ENCODE measurements around the gene IFT57.

Gene IFT57

DNA sequence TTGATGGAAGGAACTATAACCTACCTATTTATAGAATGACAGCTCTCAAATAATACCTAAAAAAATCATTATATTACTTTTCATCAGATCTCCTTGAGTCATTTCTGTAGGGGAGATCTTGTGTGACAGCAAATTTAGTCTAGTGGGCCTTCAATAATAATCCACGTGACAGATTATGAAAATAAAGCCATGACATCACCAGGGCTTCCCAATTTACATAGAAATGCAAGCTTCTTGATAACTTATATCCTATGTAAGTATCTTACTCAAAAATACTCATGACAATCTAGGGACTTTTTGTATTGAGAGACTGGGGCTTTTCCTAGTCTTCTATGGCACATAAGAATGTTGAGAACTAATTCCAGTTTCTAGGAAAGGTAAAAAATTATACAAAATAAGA lies 21.6 kb downstream of the IFT57 start:
- Histone ChIP-seq H3K9me3 (ENCODE audit: control insufficient read depth, insufficient read depth, low read length) (no peaks in the 10 kb centered on the region), H3K36me3 (ENCODE audit: insufficient read depth, low read length) (no peaks in the 10 kb centered on the region), H3K4me1 (ENCODE audit: insufficient read depth, low read length) (no peaks in the 10 kb centered on the region), H3K9ac (ENCODE audit: low read depth, low read length) (no peak overlapping the region)

DNA sequence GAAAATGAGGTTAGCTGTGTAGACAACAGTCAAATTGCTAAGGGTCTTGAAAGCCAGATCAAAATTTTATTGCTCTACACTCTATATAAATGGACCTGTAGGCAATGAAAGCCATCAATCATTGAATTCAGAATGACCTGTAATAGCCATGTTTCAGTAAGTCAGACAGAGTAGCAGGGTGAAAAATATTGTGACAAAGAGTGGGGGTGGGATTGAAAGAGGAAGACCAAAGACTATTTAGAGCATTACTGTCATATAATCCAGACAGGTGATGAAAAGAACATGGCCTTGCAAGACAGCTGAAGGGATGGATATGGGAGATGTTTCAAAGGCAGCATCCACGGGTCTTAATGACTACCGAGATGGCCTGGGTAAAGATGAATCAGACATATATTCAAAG lies 22.2 kb downstream of the IFT57 start:
- Histone ChIP-seq H3K4me1 (ENCODE audit: insufficient read depth, low read length) (no peaks in the 10 kb centered on the region), H3K9ac (ENCODE audit: low read depth, low read length) (no peak overlapping the region), H3K36me3 (ENCODE audit: insufficient read depth, low read length) (no peaks in the 10 kb centered on the region), H3K9me3 (ENCODE audit: control insufficient read depth, insufficient read depth, low read length) (no peaks in the 10 kb centered on the region)

DNA sequence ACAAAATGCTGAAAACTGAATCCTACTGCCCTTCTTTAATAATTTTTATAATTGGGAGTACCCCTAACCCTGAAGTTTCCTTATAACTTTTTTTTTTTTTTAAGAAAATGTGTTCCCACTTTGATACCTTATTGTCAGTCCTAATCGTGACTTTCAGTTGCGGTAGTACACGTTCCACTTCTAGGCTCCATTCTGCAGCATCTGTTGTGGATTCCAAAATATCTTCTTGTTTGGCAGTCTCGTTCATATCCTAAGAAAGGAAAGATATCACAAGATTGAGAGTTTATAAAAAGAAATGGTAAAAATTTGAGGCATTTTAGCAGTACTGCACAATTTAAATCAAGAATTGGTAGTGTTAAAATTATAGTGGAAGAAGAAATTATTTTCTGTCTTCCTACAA lies 30.8 kb downstream of the IFT57 start:
- Histone ChIP-seq H3K9me3 (ENCODE audit: control insufficient read depth, insufficient read depth, low read length) (no peaks in the 10 kb centered on the region), H3K4me1 (ENCODE audit: insufficient read depth, low read length) (no peaks in the 10 kb centered on the region), H3K36me3 (ENCODE audit: insufficient read depth, low read length) (no peaks in the 10 kb centered on the region), H3K9ac (ENCODE audit: low read depth, low read length) (no peak overlapping the region)

DNA sequence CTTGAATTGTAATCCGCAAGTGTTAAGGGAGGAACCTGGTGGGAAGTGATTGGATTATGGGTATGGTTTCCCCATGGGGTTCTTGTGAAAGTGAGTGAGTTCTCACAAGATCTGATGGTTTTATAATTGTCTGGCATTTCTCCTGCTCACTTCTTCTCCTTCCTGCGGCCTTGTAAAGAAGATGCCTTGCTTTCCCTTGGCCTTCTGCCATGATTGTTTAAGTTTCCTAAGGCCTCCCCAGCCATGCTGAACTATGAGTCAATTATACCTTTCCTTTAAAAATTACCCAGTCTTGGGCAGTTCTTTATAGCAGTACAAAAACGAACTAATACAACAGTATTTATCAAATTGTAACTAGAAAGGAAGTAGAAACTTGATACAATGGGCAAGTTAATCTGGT lies 31.9 kb downstream of the IFT57 start:
- H3K9me3 ChIP-seq (ENCODE audit: control insufficient read depth, insufficient read depth, low read length) = no peaks in the 10 kb centered on the region
- H3K36me3 ChIP-seq (ENCODE audit: insufficient read depth, low read length) = no peaks in the 10 kb centered on the region
- no peak overlapping the region for H3K9ac ChIP-seq (ENCODE audit: low read depth, low read length)
- H3K4me1 ChIP-seq (ENCODE audit: insufficient read depth, low read length) = no peaks in the 10 kb centered on the region

DNA sequence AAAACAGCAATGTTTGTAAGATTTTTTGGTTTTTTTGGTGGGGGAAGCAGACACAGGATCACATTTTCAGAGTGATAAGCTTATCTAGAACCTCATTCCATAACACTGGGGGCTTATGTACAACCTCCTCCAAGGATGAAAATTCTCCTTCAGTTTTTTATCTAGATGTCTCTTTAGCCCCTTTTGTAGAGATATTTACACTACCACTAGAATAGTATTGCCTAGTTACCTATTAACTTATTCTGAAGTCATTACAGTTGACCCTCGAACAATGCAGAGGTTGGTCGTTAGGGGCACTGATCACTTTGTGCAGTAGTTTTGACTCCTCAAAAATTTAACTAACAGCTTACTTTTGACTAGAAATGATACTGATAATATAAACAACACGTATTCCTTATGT lies 32.8 kb downstream of the IFT57 start:
- Histone ChIP-seq H3K9me3 (ENCODE audit: control insufficient read depth, insufficient read depth, low read length) (no peaks in the 10 kb centered on the region), H3K36me3 (ENCODE audit: insufficient read depth, low read length) (no peaks in the 10 kb centered on the region), H3K9ac (ENCODE audit: low read depth, low read length) (no peak overlapping the region), H3K4me1 (ENCODE audit: insufficient read depth, low read length) (no peaks in the 10 kb centered on the region)

DNA sequence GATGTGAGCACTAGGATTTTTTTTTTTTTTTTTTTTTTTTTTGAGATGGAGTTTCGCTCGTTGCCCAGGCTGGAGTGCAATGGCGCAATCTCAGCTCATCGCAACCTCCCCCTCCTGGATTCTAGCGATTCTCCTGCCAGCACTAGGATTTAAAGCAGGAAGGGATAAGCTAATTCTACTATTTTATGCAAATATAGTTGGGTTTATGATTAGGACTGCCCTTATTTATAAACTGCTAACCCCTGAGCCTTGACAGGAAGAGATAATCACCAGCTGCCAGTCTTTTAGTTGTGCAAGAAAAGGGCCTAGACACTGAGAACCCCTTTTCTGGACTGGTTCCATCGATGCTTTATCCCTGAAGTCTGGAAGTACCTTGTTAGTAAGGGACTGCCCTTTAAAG lies 36.7 kb downstream of the IFT57 start:
- Histone ChIP-seq H3K36me3 (ENCODE audit: insufficient read depth, low read length) (no peaks in the 10 kb centered on the region), H3K9ac (ENCODE audit: low read depth, low read length) (no peak overlapping the region), H3K9me3 (ENCODE audit: control insufficient read depth, insufficient read depth, low read length) (no peaks in the 10 kb centered on the region), H3K4me1 (ENCODE audit: insufficient read depth, low read length) (peaks cover 4% of the 10 kb centered on the region; the same call in 1 of the 2 replicates)

DNA sequence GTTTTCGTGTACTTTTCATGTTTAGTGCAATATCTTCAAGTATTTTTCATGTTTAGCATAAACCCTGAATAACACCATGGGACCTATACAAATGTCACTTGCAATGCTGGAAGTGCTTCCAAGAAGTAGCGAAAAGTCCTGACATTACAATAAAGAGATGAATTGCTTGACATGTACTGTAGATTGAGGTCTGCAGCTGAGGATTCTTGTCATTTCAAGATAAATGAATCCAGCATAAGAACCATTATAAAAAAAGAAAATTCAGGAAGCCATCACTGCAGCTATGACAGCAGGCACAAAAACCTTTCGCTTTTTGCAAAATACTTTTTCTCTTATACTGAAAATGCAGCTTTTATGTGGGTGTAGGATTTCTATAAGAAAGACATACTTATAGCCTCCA lies 37.4 kb downstream of the IFT57 start:
- Histone ChIP-seq H3K9ac (ENCODE audit: low read depth, low read length) (no peak overlapping the region), H3K4me1 (ENCODE audit: insufficient read depth, low read length) (peaks cover 4% of the 10 kb centered on the region; the same call in 1 of the 2 replicates), H3K36me3 (ENCODE audit: insufficient read depth, low read length) (no peaks in the 10 kb centered on the region), H3K9me3 (ENCODE audit: control insufficient read depth, insufficient read depth, low read length) (no peaks in the 10 kb centered on the region)

DNA sequence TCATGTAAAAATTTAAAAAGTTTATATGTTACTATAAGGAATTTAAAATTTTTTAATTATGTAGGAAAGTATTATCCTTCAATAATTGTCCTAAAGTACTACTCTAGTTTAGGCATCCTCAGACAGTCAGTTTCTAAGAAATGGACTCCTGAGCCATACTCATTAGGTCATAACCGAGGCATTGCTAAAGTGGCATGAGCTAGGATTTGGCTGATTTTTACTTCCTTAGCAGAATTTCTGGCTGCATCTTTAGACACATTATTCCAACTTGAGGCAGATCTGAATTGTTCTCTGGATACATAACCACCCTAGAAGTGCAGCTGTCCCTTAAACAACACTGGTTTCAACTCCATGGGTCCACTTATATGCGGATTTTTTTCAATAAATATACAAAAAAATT lies 38.3 kb downstream of the IFT57 start:
- Histone ChIP-seq H3K9ac (ENCODE audit: low read depth, low read length) (no peak overlapping the region), H3K36me3 (ENCODE audit: insufficient read depth, low read length) (no peaks in the 10 kb centered on the region), H3K9me3 (ENCODE audit: control insufficient read depth, insufficient read depth, low read length) (no peaks in the 10 kb centered on the region), H3K4me1 (ENCODE audit: insufficient read depth, low read length) (peaks cover 4% of the 10 kb centered on the region; the same call in 1 of the 2 replicates)

DNA sequence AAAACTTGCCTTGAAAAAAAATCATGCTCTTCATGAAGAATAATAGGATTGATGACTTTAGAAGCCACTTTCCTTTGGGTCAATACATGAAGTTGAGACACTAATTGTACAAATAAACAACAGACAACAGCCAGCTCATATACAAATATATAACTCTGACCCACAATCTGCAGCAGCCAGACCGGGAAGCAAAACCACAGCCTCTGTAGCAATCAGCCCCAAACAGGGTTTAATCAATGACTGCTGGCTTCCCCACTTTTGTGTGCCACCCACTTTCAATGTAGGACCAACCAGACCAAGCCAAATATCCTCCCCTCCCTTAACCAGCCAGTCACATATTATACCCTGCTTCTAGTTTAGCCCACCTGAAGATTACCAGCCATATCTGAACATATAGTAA lies 39.0 kb downstream of the IFT57 start:
- H3K36me3 ChIP-seq (ENCODE audit: insufficient read depth, low read length) = no peaks in the 10 kb centered on the region
- H3K4me1 ChIP-seq (ENCODE audit: insufficient read depth, low read length) = peaks cover 4% of the 10 kb centered on the region; the same call in 1 of the 2 replicates
- H3K9me3 ChIP-seq (ENCODE audit: control insufficient read depth, insufficient read depth, low read length) = no peaks in the 10 kb centered on the region
- no peak overlapping the region for H3K9ac ChIP-seq (ENCODE audit: low read depth, low read length)

DNA sequence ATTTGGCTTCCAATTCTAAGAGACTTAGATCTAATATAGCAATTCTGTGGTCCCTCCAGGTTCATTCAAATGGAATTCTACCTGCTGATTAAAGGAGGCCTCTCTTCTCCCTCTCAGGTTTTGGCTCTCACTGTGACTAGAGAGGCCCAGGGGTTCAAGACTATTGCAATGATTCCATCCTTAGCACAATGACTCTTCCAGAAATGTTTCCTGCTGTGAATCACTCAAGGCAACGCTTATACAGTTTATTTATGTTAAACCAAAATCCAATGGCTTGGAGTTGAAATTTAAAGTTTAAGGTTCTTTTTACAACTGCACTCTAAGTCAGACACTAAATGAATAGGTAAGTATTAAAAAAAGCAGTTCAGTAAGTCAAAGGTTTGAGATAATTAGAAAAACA lies 39.9 kb downstream of the IFT57 start:
- Histone ChIP-seq H3K9me3 (ENCODE audit: control insufficient read depth, insufficient read depth, low read length) (no peaks in the 10 kb centered on the region), H3K9ac (ENCODE audit: low read depth, low read length) (no peak overlapping the region), H3K4me1 (ENCODE audit: insufficient read depth, low read length) (peaks cover 4% of the 10 kb centered on the region; the same call in 1 of the 2 replicates), H3K36me3 (ENCODE audit: insufficient read depth, low read length) (no peaks in the 10 kb centered on the region)

DNA sequence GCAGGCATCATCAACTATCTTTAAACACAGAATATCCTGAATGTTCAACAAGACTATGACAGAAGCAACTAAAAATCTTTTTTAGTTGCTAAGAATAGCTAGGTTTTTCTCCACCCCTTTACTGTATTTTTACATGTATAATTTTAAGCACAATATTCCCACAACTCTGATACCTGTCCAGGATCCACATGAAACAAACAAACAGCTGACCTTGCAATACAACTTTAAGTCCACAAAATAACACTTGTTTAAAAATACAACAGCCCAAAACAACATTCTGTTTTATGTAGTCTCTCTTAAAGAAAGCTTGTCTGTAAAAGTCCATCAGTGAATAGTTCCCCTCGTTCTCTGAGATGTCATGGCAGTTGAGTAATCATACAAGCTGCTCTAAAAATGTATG lies 41.1 kb downstream of the IFT57 start:
- Histone ChIP-seq H3K9me3 (ENCODE audit: control insufficient read depth, insufficient read depth, low read length) (no peaks in the 10 kb centered on the region), H3K36me3 (ENCODE audit: insufficient read depth, low read length) (no peaks in the 10 kb centered on the region), H3K9ac (ENCODE audit: low read depth, low read length) (no peak overlapping the region), H3K4me1 (ENCODE audit: insufficient read depth, low read length) (peaks cover 4% of the 10 kb centered on the region; the same call in 1 of the 2 replicates)

DNA sequence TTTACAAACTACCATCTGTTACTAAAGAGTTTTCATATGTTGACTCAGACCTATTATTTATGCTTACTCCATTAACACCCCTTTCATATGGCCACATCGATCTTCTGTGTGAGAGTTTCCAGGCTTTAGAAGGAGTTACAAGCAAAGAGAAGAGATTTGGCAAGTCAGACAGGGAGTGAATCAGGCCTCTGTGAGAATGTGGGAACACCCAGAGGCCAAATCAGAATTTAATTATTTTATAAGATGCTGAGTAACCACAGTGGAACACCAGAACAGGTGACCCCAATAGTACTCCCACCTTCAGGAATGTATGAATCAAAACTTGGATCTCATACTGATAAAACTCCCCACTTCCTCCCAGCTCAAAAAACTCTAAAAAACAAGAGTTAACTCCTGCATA lies 42.0 kb downstream of the IFT57 start:
- H3K9me3 ChIP-seq (ENCODE audit: control insufficient read depth, insufficient read depth, low read length) = no peaks in the 10 kb centered on the region
- no peak overlapping the region for H3K9ac ChIP-seq (ENCODE audit: low read depth, low read length)
- peaks cover 8% of the 10 kb centered on the region; the same call in 1 of the 2 replicates for H3K4me1 ChIP-seq (ENCODE audit: insufficient read depth, low read length)
- H3K36me3 ChIP-seq (ENCODE audit: insufficient read depth, low read length) = no peaks in the 10 kb centered on the region

DNA sequence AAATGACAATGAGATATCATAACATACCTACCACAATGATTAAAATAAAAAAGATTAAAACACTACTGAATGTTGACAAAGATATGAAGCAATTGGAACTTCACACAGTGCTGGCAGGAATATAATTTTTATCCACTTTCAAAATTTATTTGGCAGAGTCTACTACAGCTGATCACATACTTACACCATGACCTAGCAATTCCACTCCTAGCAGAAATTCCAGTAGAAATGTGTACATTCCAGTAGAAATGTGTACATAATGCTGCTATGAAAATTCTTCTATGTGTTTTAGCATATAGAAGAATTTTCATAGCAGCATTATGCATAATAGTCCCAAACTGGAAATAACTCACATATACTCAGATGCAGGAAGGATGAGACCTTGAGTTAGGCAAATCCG lies 43.5 kb downstream of the IFT57 start:
- Histone ChIP-seq H3K36me3 (ENCODE audit: insufficient read depth, low read length) (no peaks in the 10 kb centered on the region), H3K9me3 (ENCODE audit: control insufficient read depth, insufficient read depth, low read length) (no peaks in the 10 kb centered on the region), H3K9ac (ENCODE audit: low read depth, low read length) (no peak overlapping the region), H3K4me1 (ENCODE audit: insufficient read depth, low read length) (peaks cover 8% of the 10 kb centered on the region; the same call in 1 of the 2 replicates)

DNA sequence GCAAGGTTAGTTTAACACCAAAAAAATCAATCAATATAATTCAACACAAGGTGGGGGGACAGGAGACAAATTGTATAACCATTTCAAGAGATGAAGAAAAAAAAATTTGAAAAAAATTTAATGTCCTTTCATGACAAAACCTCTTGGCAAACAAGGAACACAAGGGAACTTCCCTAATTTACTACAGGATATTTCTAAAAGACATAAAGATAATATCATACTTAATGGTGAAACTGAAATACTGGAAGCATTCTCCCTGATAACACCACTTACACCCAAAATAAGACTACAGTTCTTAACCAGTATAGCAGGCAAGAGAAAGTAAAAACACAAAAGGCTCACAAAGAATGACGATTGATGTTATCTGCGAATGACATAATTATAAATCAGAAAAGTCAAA lies 44.7 kb downstream of the IFT57 start:
- H3K4me1 ChIP-seq (ENCODE audit: insufficient read depth, low read length) = peaks cover 8% of the 10 kb centered on the region; the same call in 1 of the 2 replicates
- no peak overlapping the region for H3K9ac ChIP-seq (ENCODE audit: low read depth, low read length)
- H3K9me3 ChIP-seq (ENCODE audit: control insufficient read depth, insufficient read depth, low read length) = no peaks in the 10 kb centered on the region
- H3K36me3 ChIP-seq (ENCODE audit: insufficient read depth, low read length) = no peaks in the 10 kb centered on the region

DNA sequence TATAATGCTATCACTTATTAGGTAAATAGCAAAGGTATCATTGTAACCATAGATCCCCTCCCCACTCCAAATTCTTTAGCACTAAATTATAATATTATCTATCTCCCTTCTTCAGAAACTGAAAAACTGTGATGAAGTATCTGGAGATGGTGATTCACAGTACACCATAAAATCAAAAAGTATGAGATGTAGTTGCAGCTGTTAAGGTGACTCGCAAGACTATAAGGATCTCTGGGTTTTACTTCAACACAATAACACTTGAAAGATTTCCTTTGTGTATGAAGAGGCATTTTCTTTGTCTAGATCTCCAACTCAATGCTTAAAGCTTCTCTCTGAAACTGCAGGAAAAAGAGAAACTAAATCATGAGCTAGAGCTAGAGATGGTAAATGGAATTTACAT lies 46.9 kb downstream of the IFT57 start:
- Histone ChIP-seq H3K4me1 (ENCODE audit: insufficient read depth, low read length) (peaks cover 5% of the 10 kb centered on the region; the same call in 1 of the 2 replicates), H3K36me3 (ENCODE audit: insufficient read depth, low read length) (no peaks in the 10 kb centered on the region), H3K9ac (ENCODE audit: low read depth, low read length) (no peak overlapping the region), H3K9me3 (ENCODE audit: control insufficient read depth, insufficient read depth, low read length) (no peaks in the 10 kb centered on the region)

DNA sequence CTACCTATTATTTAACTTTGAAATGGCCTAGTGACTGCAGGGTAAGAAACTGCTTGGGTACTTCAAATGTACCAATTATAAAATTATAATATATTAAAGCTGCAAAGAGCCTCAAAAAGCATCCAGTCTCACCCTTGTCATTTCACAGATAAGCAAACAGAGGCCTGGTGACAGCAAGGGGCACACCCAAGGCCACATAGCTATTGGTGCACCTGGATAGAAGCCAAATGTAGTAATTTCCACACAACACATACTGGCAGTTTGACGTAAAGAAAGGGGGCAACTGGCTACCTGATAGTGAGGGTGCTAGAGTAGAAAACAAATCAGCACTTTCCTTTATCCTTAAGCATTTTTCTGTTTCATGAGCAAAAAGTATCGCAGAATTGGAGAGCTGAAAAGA lies 51.1 kb downstream of the IFT57 start:
- H3K4me1 ChIP-seq (ENCODE audit: insufficient read depth, low read length) = peaks cover 5% of the 10 kb centered on the region; the same call in 1 of the 2 replicates

More for the DNA sequence above, 51.1 kb downstream of the IFT57 start:
- H3K36me3 ChIP-seq (ENCODE audit: insufficient read depth, low read length) = no peaks in the 10 kb centered on the region
- no peak overlapping the region for H3K9ac ChIP-seq (ENCODE audit: low read depth, low read length)
- H3K9me3 ChIP-seq (ENCODE audit: control insufficient read depth, insufficient read depth, low read length) = no peaks in the 10 kb centered on the region
